Type B pancreatic cell (in vitro differentiated cells): Measurements from ENCODE around the gene DLK1. TPM values are rescaled to one million over a fixed set of nuclear protein-coding genes. Genes with fewer than 3 reads are reported as not detected.

Experiments
- DNase-seq: peaks from one replicate; pipeline ENCODE4 v3.0.0; 2021; ENCODE audit warnings: mixed read lengths; ENCODE audit not compliant: unreplicated experiment; ENCODE audit errors: extremely low spot score
- H3K27ac Mint-ChIP-seq: 2 replicates; pipeline ENCODE4 v1.8.0; 2021; ENCODE audit warnings: mild to moderate bottlenecking, mixed read lengths
- H3K27me3 Mint-ChIP-seq: 2 replicates; pipeline ENCODE4 v1.8.0; 2021; ENCODE audit warnings: mixed read lengths
- H3K36me3 Mint-ChIP-seq: 2 replicates; pipeline ENCODE4 v1.8.0; 2021; ENCODE audit warnings: mixed read lengths
- H3K4me1 Mint-ChIP-seq: one replicate; pipeline ENCODE4 v1.8.0; 2021; ENCODE audit warnings: mixed read lengths; ENCODE audit not compliant: unreplicated experiment
- H3K4me3 Mint-ChIP-seq: 2 replicates; pipeline ENCODE4 v1.8.0; 2021; ENCODE audit warnings: mild to moderate bottlenecking, mixed read lengths
- H3K9me3 Mint-ChIP-seq: 2 replicates; pipeline ENCODE4 v1.8.0; 2021; ENCODE audit warnings: mixed read lengths
- CTCF ChIP-seq: fragments of 200-600 bp; sonication (generic); conservative IDR thresholded peaks from 2 replicates; pipeline ENCODE4 v1.5.0; 2021; ENCODE audit warnings: antibody characterized with exemption, mild to moderate bottlenecking
- total RNA-seq: library from RNA; stranded (reverse); gene quantifications from 2 replicates; pipeline ENCODE4 v1.2.1, GENCODE V29; 2021; ENCODE audit warnings: low replicate concordance

Gene DLK1
- total RNA-seq, 1 donor from 2014 or later, result 149 TPM

- Mint-ChIP-seq H3K36me3 (no peaks in the 10 kb centered on the region), H3K27me3 (peaks cover 33% of the 10 kb centered on the region), H3K9me3 (no peaks in the 10 kb centered on the region), H3K4me3 (no peak overlapping the region), H3K4me1 (peaks cover 59% of the 10 kb centered on the region), H3K27ac (no peak overlapping the region)
- no peak for DNase-seq
- no peak for TF ChIP-seq CTCF
These were observed 32.7 kb upstream of the DLK1 start for GRCh38 chr14:100693877-100694578.

GRCh38 chr14:100694579-100695422 is 31.9 kb upstream of the DLK1 start:
- DNase-seq, result no peak
- TF ChIP-seq CTCF, result no peak
- no peaks in the 10 kb centered on the region for H3K36me3 Mint-ChIP-seq
- H3K27ac Mint-ChIP-seq, result no peak overlapping the region
- no peaks in the 10 kb centered on the region for H3K9me3 Mint-ChIP-seq
- H3K27me3 Mint-ChIP-seq, result peaks cover 31% of the 10 kb centered on the region
- peaks cover 57% of the 10 kb centered on the region for H3K4me1 Mint-ChIP-seq
- H3K4me3 Mint-ChIP-seq, result peak overlapping the region; percentile 61

- TF ChIP-seq CTCF, result no peak
- DNase-seq, result no peak
- Mint-ChIP-seq H3K36me3 (no peaks in the 10 kb centered on the region), H3K27me3 (peaks cover 31% of the 10 kb centered on the region), H3K9me3 (no peaks in the 10 kb centered on the region), H3K27ac (peak overlapping the region; percentile 60), H3K4me3 (peak overlapping the region; percentile 61), H3K4me1 (peaks cover 57% of the 10 kb centered on the region)
These were observed 31.3 kb upstream of the DLK1 start for GRCh38 chr14:100695423-100695738.

- no peak for TF ChIP-seq CTCF
- H3K4me3 Mint-ChIP-seq, result no peak overlapping the region
- H3K36me3 Mint-ChIP-seq, result no peaks in the 10 kb centered on the region
- H3K9me3 Mint-ChIP-seq, result no peaks in the 10 kb centered on the region
- DNase-seq, result no peak
- no peak overlapping the region for H3K27ac Mint-ChIP-seq
- H3K27me3 Mint-ChIP-seq, result peaks cover 30% of the 10 kb centered on the region
- peaks cover 57% of the 10 kb centered on the region for H3K4me1 Mint-ChIP-seq
These were observed 30.7 kb upstream of the DLK1 start for GRCh38 chr14:100696008-100696407.

- no peaks in the 10 kb centered on the region for H3K9me3 Mint-ChIP-seq
- H3K4me3 Mint-ChIP-seq, result peak overlapping the region; percentile 15
- H3K36me3 Mint-ChIP-seq, result no peaks in the 10 kb centered on the region
- peaks cover 53% of the 10 kb centered on the region for H3K4me1 Mint-ChIP-seq
- TF ChIP-seq CTCF, result no peak
- H3K27ac Mint-ChIP-seq, result no peak overlapping the region
- peaks cover 24% of the 10 kb centered on the region for H3K27me3 Mint-ChIP-seq
- no peak for DNase-seq
These were observed 30.1 kb upstream of the DLK1 start for GRCh38 chr14:100696590-100696989.
